ENCODE measurements around the gene NAPSA.
"Not testable (repeated sequence)": the region's sequence is repeated elsewhere in the genome, so short reads cannot be mapped to it uniquely, and the experiment has no call there.

The NAPSA gene

GRCh38 chr19:50330365-50331078 is 34.9 kb downstream of the NAPSA start:
- peaks cover 60% of the 10 kb centered on the region for H3K4me1 ChIP-seq (ENCODE audit: low read length)
- 0 out of 2 replicates have a peak, but pooled peaks cover 6% of the 10 kb centered on the region for H3K9me3 ChIP-seq (ENCODE audit: insufficient read depth, low read length)
- H3K4me2 ChIP-seq (ENCODE audit: low read length): peak overlapping the region; percentile 99
- peaks cover 20% of the 10 kb centered on the region; the same call in 1 of the 2 replicates for H3K79me2 ChIP-seq (ENCODE audit: low read length)
- peak overlapping the region; percentile 97 for H3K27ac ChIP-seq (ENCODE audit: low read length)
- no peak overlapping the region for H2AFZ ChIP-seq (ENCODE audit: low read depth, low read length)
- peaks cover 36% of the 10 kb centered on the region for H3K36me3 ChIP-seq (replicated peaks; ENCODE audit: low read depth, low read length)
- TF ChIP-seq CTCF (IDR thresholded peaks at IDR 0.05; ENCODE audit: low read depth, low read length) (no peak), EZH2phosphoT487 (IDR thresholded peaks at IDR 0.05; ENCODE audit: low read depth) (no peak)
- peak overlapping the region; percentile 77 for H3K4me3 ChIP-seq (ENCODE audit: low read length)
- peak overlapping the region; percentile 95 for H3K9ac ChIP-seq (ENCODE audit: low read length)
- peaks cover 21% of the 10 kb centered on the region for H4K20me1 ChIP-seq (ENCODE audit: insufficient read depth, low read length)
- no peaks in the 10 kb centered on the region for H3K27me3 ChIP-seq (ENCODE audit: low read depth, low read length)

- Histone ChIP-seq H3K79me2 (ENCODE audit: low read length) (peaks cover 14% of the 10 kb centered on the region; the same call in 1 of the 2 replicates), H3K27ac (ENCODE audit: low read length) (peak overlapping the region; percentile 97), H3K4me3 (ENCODE audit: low read length) (peak overlapping the region; percentile 69), H3K4me2 (ENCODE audit: low read length) (peak overlapping the region; percentile 99), H3K4me1 (ENCODE audit: low read length) (peaks cover 60% of the 10 kb centered on the region), H3K36me3 (replicated peaks; ENCODE audit: low read depth, low read length) (peaks cover 30% of the 10 kb centered on the region), H3K9ac (ENCODE audit: low read length) (peak overlapping the region; percentile 38; the same call in 1 of the 2 replicates), H4K20me1 (ENCODE audit: insufficient read depth, low read length) (peaks cover 15% of the 10 kb centered on the region)
- not testable (repeated sequence) for H3K9me3 ChIP-seq (ENCODE audit: insufficient read depth, low read length); H2AFZ ChIP-seq (ENCODE audit: low read depth, low read length); H3K27me3 ChIP-seq (ENCODE audit: low read depth, low read length)
Measured at GRCh38 chr19:50329926-50330294, 35.5 kb downstream of the NAPSA start.

GRCh38 chr19:50329146-50329925 is 36.1 kb downstream of the NAPSA start, which contains the start of gene KCNC3:
Gene KCNC3 (minus strand): TSS chr19:50329377. CDS start chr19:50329082, 295 bp downstream.
- peaks cover 56% of the 10 kb centered on the region for H3K4me1 ChIP-seq (ENCODE audit: low read length)
- H3K9ac ChIP-seq (ENCODE audit: low read length): peak within 1 kb of the TSS; percentile 39; the same call in 1 of the 2 replicates
- peak within 1 kb of the TSS; percentile 99 for H3K4me2 ChIP-seq (ENCODE audit: low read length)
- H3K27me3 ChIP-seq (ENCODE audit: low read depth, low read length): no peaks in the 10 kb centered on the region
- no peak within 1 kb of the TSS for H2AFZ ChIP-seq (ENCODE audit: low read depth, low read length)
- peaks cover 10% of the 10 kb centered on the region; the same call in 1 of the 2 replicates for H3K79me2 ChIP-seq (ENCODE audit: low read length)
- peak within 1 kb of the TSS; percentile 69 for H3K4me3 ChIP-seq (ENCODE audit: low read length)
- peaks cover 24% of the 10 kb centered on the region for H3K36me3 ChIP-seq (replicated peaks; ENCODE audit: low read depth, low read length)
- 0 out of 2 replicates have a peak, but pooled peaks cover 6% of the 10 kb centered on the region for H3K9me3 ChIP-seq (ENCODE audit: insufficient read depth, low read length)
- TF ChIP-seq EZH2phosphoT487 (IDR thresholded peaks at IDR 0.05; ENCODE audit: low read depth): no peak
- no peak for TF ChIP-seq CTCF (IDR thresholded peaks at IDR 0.05; ENCODE audit: low read depth, low read length)
- H4K20me1 ChIP-seq (ENCODE audit: insufficient read depth, low read length): peaks cover 10% of the 10 kb centered on the region; the same call in 1 of the 2 replicates
- peak within 1 kb of the TSS; percentile 97 for H3K27ac ChIP-seq (ENCODE audit: low read length)

- H3K79me2 ChIP-seq (ENCODE audit: low read length): peaks cover 6% of the 10 kb centered on the region; the same call in 1 of the 2 replicates
- H3K36me3 ChIP-seq (replicated peaks; ENCODE audit: low read depth, low read length): peaks cover 19% of the 10 kb centered on the region
- H3K27ac ChIP-seq (ENCODE audit: low read length): no peak overlapping the region
- peaks cover 50% of the 10 kb centered on the region for H3K4me1 ChIP-seq (ENCODE audit: low read length)
- TF ChIP-seq CTCF (IDR thresholded peaks at IDR 0.05; ENCODE audit: low read depth, low read length): no peak
- TF ChIP-seq EZH2phosphoT487 (IDR thresholded peaks at IDR 0.05; ENCODE audit: low read depth): no peak
- H3K27me3 ChIP-seq (ENCODE audit: low read depth, low read length): no peaks in the 10 kb centered on the region
- H2AFZ ChIP-seq (ENCODE audit: low read depth, low read length): no peak overlapping the region
- H3K4me2 ChIP-seq (ENCODE audit: low read length): no peak overlapping the region
- peaks cover 6% of the 10 kb centered on the region; the same call in 1 of the 2 replicates for H4K20me1 ChIP-seq (ENCODE audit: insufficient read depth, low read length)
- 0 out of 2 replicates have a peak, but pooled peaks cover 2% of the 10 kb centered on the region for H3K9me3 ChIP-seq (ENCODE audit: insufficient read depth, low read length)
- H3K4me3 ChIP-seq (ENCODE audit: low read length): no peak overlapping the region
- no peak overlapping the region for H3K9ac ChIP-seq (ENCODE audit: low read length)
Measured at GRCh38 chr19:50328873-50329145, 36.6 kb downstream of the NAPSA start.
